HG02852 (cell line): ENCODE measurements around the gene GAPDH.
"Not testable (repeated sequence)": the region's sequence is repeated elsewhere in the genome, so short reads cannot be mapped to it uniquely, and the experiment has no call there.

Experiments
- ATAC-seq: cut with Tn5 transposase; IDR thresholded peaks from one replicate; pipeline ENCODE4 v1.9.1; 2021; ENCODE audit warnings: mild to moderate bottlenecking, moderate library complexity; ENCODE audit not compliant: unreplicated experiment

GAPDH gene

GRCh38 chr12:6558014-6558760, 23.9 kb downstream of the GAPDH start:
- not testable (repeated sequence) for ATAC-seq

- ATAC-seq = no peak
Measured at GRCh38 chr12:6559500-6559899, 25.2 kb downstream of the GAPDH start.

GRCh38 chr12:6560501-6561205, 26.3 kb downstream of the GAPDH start:
- ATAC-seq = no peak

GRCh38 chr12:6562881-6563280, 28.6 kb downstream of the GAPDH start:
- no peak for ATAC-seq

- ATAC-seq = no peak
Measured at GRCh38 chr12:6563448-6564050, 29.2 kb downstream of the GAPDH start.

GRCh38 chr12:6567112-6567670, 32.9 kb downstream of the GAPDH start:
- ATAC-seq = no peak

- ATAC-seq = no peak
Measured at GRCh38 chr12:6569312-6569711, 35.0 kb downstream of the GAPDH start.

GRCh38 chr12:6569786-6570185, 35.5 kb downstream of the GAPDH start:
- ATAC-seq = no peak

- ATAC-seq = no peak
Measured at GRCh38 chr12:6570264-6570887, 36.1 kb downstream of the GAPDH start.

GRCh38 chr12:6573001-6573400, 38.7 kb downstream of the GAPDH start:
- no peak for ATAC-seq

- ATAC-seq = no peak
Measured at GRCh38 chr12:6574576-6575295, 40.4 kb downstream of the GAPDH start.

GRCh38 chr12:6575648-6576047, 41.3 kb downstream of the GAPDH start:
- ATAC-seq = no peak

- ATAC-seq = no peak
Measured at GRCh38 chr12:6582196-6582595, 47.9 kb downstream of the GAPDH start.

GRCh38 chr12:6582959-6583358, 48.6 kb downstream of the GAPDH start:
- ATAC-seq = no peak

- ATAC-seq = no peak
Measured at GRCh38 chr12:6584293-6584692, 50.0 kb downstream of the GAPDH start.

GRCh38 chr12:6586569-6586968, 52.3 kb downstream of the GAPDH start:
- ATAC-seq = not testable (repeated sequence)
